Left cardiac atrium (tissue), 4 donors: Measurements from ENCODE around the gene CFAP65. TPM values are rescaled to one million over a fixed set of nuclear protein-coding genes. Genes with fewer than 3 reads are reported as not detected.

Experiments used
- ATAC-seq, 2 donors: fragments of 200-7000 bp; cut with Tn5 transposase; one replicate each; pipeline ENCODE4 v1.9.1; 2020; ENCODE audit warnings: mild to moderate bottlenecking in 2 of 2, moderate library complexity in 2 of 2
- DNase-seq: peaks from one replicate; pipeline ENCODE4 v3.0.0-alpha.2; 2020
- intact Hi-C, 2 donors: fragments of 100-400 bp; cut with DNase I; formaldehyde crosslinking; loops; one replicate each; pipeline versions ENCODE4 v1.14.1 to v1.15.1; 2022 to 2023
- total RNA-seq, 2 donors: library from RNA; stranded (reverse); fragmentation: NEBNext Ultra II Directional; extraction: Animal tissue kit (Norgen Biotek cat#: 25700); gene quantifications; one replicate each; pipeline ENCODE4 v1.2.1, GENCODE V29; 2021
- donor health status: DM: no; HTN: yes; CAD: no.
- donor health status: DM: no; HTN: yes; CAD: no; lungs with severe emphysema.
- donor health status: DM: yes; HTN: yes; CAD: no.
- donor health status: Dilated cardiomyopathy.

CFAP65 gene
- total RNA-seq, 2 donors from 2014 or later = not detected

DNA sequence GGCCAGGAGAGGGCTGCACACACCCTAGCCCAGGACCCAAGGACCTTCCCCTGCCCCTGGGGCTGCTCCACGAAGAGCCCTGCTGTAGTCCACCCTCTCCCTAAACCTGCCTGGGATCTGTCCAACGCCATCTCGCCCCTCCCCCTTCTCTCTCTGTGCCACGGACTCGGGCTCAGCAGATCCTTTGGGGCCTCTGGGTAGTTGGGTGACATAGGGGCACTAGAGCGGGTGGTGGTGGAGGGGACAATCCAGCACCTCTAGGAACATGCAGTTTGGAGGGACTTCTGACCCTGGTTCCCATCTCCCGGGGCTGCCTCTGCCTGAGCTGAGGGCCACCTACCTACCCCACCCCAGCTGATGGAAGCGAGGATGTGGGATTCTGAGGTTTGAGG, 40.8 kb downstream of the CFAP65 start:
- intact Hi-C loops = no loop called here
- no peak for DNase-seq
- no peak for ATAC-seq

DNA sequence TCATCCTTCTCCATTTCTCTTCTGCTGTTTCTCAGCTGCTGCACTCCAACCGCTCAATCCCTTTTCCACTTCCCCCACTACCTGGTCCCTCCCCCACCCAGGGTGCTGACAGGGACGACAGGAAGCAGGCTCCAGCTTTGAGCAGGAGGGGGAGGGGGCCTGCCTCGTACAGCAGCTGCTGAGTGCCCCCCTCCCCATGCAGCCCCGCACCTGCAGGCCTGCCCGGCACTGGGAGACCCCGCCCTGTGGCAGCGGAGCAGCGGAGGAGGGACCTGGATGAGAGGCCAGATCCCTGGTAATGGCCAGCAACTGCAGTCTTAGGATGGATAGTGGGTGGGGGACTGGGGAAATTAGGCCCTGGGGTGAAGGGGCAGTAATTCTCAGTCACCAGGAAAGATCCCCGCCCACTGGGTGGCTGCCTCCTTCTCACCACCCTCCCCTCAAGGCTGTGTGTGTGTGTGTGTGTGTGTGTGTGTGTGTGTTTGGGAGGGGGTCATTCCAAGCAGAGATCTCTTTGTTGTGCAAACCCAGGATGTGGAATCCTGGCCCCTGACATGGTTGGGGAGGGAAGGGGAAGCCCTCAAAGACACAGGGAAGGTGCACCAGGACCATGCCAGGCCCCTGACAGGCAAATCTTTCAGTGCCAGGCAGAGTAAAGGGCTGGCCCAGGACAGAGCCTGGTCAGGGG, 41.3 kb downstream of the CFAP65 start:
- DNase-seq (no peak), ATAC-seq (no peak)
- intact Hi-C loops = loop anchor here in 1 of 2 donors (10.0 kb wide), 1 partner anchor 155 kb away; no protein-coding TSS in a partner anchor

DNA sequence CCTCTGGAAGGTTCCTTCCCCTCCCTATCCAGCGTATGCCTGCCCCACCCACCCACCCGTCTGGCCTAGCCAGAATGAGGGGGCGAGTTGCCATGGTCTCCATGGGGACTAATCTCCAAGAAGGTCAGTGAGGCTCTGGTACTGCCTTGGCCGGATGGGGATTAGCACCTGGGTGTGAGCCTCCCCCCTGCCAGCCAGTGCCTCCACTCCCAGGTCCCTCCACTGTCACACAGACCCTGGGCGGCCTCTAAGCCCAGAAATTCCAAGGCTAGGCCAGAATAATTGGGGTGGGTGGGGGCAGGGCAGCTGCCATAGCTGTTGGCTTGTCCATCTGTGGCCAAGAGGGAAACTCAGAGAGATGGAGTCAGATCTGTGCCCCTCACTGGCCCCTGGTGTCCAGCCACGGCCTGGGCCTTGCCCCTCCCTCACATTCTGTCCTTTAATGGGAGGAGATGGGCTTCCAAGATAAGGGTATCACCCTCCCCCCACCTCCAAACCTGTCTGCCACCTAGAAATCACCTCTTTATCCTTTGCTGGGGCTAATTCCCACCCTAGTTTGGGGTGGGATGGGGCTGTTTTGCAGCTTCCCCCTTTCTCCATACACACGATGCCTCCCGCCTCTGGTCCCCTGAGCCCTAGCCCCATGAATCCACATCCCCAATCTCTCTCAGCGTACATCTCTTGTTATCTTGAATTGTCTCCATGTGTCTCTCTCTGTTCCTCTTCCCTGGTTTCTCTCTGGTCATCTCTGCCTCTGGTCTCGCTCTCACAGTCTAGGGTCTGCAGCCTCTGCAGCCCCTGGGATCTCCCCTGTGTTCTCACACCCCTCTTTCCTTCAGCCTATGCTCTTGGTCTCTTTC, 42.1 kb downstream of the CFAP65 start:
- intact Hi-C loops = loop anchor here in 1 of 2 donors (10.0 kb wide), 1 partner anchor 156 kb away; no protein-coding TSS in a partner anchor
- no peak for DNase-seq
- no peak for ATAC-seq

GRCh38 chr2:218998414-218999002, 42.8 kb downstream of the CFAP65 start:
- DNase-seq (no peak), ATAC-seq (no peak)
- intact Hi-C loops = loop anchor here in 1 of 2 donors (10.0 kb wide), 1 partner anchor 156 kb away; no protein-coding TSS in a partner anchor

DNA sequence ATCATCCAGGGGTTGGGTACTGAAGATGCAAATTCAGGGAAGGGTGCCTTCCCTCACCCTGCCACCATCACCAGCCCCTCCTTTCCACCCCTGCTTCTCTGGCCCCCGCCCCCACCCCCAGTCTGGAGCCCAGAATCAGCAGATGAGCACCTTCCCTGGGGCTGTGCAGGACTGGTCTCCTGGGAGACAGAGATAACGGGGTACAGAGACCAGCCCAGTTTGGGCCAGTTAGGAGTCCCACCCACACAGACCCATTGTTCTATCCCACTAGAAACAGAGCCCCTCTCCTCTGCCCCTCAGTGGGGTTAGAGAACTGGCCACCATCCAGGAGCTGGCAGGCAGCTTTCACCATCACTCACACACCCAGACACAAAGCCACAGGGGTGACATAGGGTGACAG, 43.6 kb downstream of the CFAP65 start:
- intact Hi-C loops = loop anchor here in 1 of 2 donors (10.0 kb wide), 1 partner anchor 157 kb away; no protein-coding TSS in a partner anchor
- no peak for ATAC-seq
- no peak for DNase-seq

- DNase-seq (no peak), ATAC-seq (no peak)
- intact Hi-C loops = loop anchor here in 1 of 2 donors (10.0 kb wide), 1 partner anchor 158 kb away; no protein-coding TSS in a partner anchor
Measured at GRCh38 chr2:218996937-218997336, 44.4 kb downstream of the CFAP65 start.

- peak; percentile 92 for DNase-seq
- ATAC-seq = peak; percentile 88 to 91
- intact Hi-C loops = loop anchor here in 1 of 2 donors (10.0 kb wide), 1 partner anchor 159 kb away; no protein-coding TSS in a partner anchor
Measured at GRCh38 chr2:218995972-218996711, 45.2 kb downstream of the CFAP65 start.

DNA sequence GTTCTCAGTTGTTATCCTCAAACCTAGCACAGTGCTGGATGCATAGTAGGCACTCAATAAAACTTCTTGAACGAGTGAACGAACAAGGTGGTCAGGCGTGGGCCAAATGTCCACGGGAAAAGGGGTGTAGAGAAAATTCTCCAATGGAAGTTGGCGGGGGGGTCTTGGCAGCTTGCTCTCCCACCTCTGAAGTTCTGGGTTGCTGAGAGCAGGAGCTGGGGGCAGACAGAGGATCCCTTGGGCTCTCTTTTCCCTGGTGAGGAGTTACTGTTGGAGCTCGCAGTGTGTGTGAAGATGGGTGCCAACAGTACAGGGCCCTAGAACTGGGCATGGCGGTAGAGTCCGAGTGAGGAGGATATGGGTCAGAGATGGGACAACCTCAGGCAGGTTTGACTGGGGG, 45.8 kb downstream of the CFAP65 start:
- no peak for ATAC-seq
- intact Hi-C loops = loop anchor here in 1 of 2 donors (10.0 kb wide), 1 partner anchor 159 kb away; no protein-coding TSS in a partner anchor
- no peak for DNase-seq

DNA sequence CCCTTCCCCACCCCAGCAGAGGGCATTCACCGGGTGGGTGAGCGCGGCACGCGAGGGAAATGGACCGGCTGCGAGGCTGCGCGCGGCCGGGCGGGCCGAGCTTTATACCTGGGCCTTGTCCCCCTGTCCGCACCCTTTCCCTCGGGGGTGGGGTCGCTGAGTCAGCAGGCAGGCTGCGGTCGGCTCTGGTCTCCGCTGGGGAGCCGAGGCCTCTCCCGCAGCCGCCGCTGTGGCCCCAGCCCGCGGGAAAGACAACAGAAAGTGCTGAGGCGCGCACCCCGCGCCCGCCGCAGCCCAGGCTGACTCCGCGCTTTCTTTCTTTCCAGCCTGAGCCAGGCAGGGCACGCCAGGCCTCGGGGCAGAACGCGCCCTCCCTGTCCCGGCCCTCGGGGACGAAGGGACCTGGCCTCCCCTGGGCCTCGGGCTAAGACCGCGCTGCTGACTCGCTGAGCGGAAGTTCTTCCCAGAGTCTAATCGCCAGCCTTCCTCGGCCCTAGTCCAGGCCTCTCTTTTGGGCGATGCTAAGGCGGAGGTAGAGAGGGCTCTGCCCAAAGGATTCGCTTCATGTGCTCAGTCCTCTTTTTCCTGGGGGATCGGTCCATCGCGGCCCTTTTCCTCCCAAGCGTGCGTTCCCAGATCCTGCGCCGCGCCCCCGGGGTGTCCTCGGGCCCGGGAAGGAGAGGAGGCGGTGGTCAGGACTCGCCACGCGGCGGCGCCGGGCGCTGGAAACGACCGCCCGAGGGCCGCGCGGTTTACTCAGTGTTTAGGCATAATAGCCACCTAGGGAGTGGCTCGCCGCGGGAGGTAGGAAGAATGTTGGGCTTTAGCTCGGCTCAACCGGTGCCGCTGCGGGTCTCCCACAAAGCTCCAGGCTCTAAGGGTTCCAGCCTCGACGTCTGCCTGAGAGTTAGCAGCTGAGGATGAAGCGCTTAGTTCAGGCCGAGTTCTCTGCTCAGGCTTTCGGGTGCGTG, 47.7 kb downstream of the CFAP65 start, which contains the start of gene CRYBA2:
Gene CRYBA2 (minus strand): TSS at position 78 of the 971 bp plus-strand sequence. CDS start 246 bp downstream, outside the sequence.
- ATAC-seq (peak in 1 of 2 donors; percentile 3), DNase-seq (no peak)
- intact Hi-C loops = loop anchor here in 1 of 2 donors (10.0 kb wide), 1 partner anchor 161 kb away; no protein-coding TSS in a partner anchor

GRCh38 chr2:218992703-218993344, 48.5 kb downstream of the CFAP65 start:
- peak in 1 of 2 donors; percentile 2 for ATAC-seq
- no peak for DNase-seq
- intact Hi-C loops = loop anchor here in 1 of 2 donors (10.0 kb wide), 1 partner anchor 162 kb away; no protein-coding TSS in a partner anchor

DNA sequence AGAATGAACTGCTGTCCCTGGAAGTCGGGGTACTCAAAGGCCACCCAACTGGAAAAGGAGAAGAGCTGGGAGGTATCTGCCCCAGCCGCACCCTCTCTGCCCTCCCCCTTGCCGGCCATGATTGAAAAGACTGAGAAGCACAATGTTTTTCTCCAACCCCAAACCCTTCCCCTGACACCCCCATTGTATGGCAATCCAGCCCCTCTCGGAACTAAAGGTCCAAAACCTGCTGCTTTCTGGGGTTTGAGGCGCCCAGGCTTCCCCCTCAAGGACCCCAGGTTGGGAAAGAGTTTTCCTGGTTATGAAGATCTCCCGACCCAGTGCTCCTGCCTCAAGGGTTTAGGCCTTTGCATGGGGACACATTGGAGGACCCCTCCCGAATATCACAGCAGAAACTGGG, 49.1 kb downstream of the CFAP65 start:
- intact Hi-C loops = loop anchor here in 1 of 2 donors (10.0 kb wide), 1 partner anchor 163 kb away; no protein-coding TSS in a partner anchor
- ATAC-seq = no peak
- DNase-seq = no peak

- intact Hi-C loops = loop anchor here in 1 of 2 donors (10.0 kb wide), 1 partner anchor 163 kb away; no protein-coding TSS in a partner anchor
- ATAC-seq = no peak
- DNase-seq = no peak
Measured at GRCh38 chr2:218991674-218992168, 49.6 kb downstream of the CFAP65 start.

DNA sequence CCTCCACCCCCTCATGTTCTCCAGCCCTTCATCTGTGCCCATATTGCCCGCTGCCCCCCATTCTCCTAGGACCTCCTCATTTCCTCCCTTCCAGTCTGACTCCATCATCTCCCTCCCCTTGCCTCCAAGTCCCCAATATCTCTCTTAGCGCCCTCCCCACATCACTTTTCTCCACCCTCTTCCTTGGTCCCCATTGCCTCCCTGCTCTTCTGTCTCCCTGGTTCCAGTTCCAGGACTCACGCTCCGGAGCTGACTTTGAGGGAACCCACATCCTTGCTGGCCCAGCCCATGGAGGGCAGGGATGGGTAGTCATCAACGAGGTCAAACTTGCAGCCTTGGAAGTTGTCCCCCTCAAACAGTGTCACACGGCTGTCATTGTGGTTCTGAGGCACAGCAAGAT, 50.7 kb downstream of the CFAP65 start:
- ATAC-seq = no peak

GRCh38 chr2:218990052-218990451, 51.3 kb downstream of the CFAP65 start:
- DNase-seq = no peak
- ATAC-seq = no peak
- intact Hi-C loops = loop anchor here in 1 of 2 donors (10.0 kb wide), 1 partner anchor 165 kb away; no protein-coding TSS in a partner anchor

More for the DNA sequence above, 50.7 kb downstream of the CFAP65 start:
- no peak for DNase-seq
- intact Hi-C loops = loop anchor here in 1 of 2 donors (10.0 kb wide), 1 partner anchor 164 kb away; no protein-coding TSS in a partner anchor

DNA sequence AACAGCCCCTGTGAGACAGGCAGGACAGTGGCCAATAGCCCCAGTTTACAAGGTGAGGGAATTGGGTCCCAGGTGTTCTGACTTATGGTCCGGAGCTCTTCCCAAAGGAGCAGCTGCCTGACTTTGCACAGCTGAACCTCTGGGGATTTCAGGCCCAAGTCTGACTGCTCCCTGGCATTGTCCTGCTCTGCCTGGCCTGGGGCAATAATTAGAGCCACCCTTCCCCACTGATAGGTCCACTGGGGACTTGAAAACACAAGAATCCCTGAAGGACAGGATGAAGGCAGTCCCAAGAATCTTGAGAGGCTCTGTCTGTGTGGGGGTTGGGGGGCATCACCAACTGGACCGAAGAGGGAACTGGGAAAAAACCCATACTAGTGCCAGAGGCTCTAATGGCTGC, 52.7 kb downstream of the CFAP65 start:
- no peak for DNase-seq
- no peak for ATAC-seq
- intact Hi-C loops = no loop called here

DNA sequence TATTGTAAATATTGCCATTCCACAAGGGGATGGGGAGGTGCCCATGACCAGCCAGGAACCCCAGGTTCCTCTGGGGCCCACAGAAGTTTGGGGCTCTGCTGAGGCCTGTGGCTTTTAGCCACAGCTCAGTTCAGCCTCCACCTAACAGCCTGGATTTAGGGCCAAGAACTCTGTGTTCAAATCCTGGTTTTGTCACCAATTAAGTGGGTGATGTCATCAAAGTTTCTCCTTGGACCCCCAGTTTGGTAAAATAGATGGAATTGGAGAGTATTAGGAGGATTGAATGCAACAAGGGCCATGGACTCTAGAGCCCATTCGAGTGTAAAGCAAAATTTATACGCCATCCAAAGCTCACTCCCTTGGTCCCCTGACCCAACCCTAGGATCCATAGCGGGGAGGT, 53.2 kb downstream of the CFAP65 start:
- DNase-seq (no peak), ATAC-seq (no peak)
- intact Hi-C loops = no loop called here
